ENCODE data around the gene SPTY2D1.
A peak's percentile ranks its signal among the peaks of the same experiment; 100 is the strongest.
"Not testable (repeated sequence)": the region's sequence is repeated elsewhere in the genome, so short reads cannot be mapped to it uniquely, and the experiment has no call there.

The SPTY2D1 gene

GRCh38 chr11:18618342-18619025 is 15.7 kb downstream of the SPTY2D1 start:
- no peak for DNase-seq (ENCODE audit: low read depth in 2 of 2)

- DNase-seq (ENCODE audit: low read depth in 2 of 2), result peak in 1 of 2 donors; percentile 15
Measured at GRCh38 chr11:18617688-18618341, 16.3 kb downstream of the SPTY2D1 start.

- no peak for DNase-seq (ENCODE audit: low read depth in 2 of 2)
Measured at GRCh38 chr11:18615628-18616392, 18.3 kb downstream of the SPTY2D1 start.

GRCh38 chr11:18614667-18615066 is 19.5 kb downstream of the SPTY2D1 start:
- no peak for DNase-seq (ENCODE audit: low read depth in 2 of 2)

GRCh38 chr11:18612394-18612793 is 21.7 kb downstream of the SPTY2D1 start:
- no peak for DNase-seq (ENCODE audit: low read depth in 2 of 2)

GRCh38 chr11:18611196-18611595 is 22.9 kb downstream of the SPTY2D1 start:
- no peak for DNase-seq (ENCODE audit: low read depth in 2 of 2)

GRCh38 chr11:18608376-18608775 is 25.8 kb downstream of the SPTY2D1 start:
- no peak for DNase-seq (ENCODE audit: low read depth in 2 of 2)

GRCh38 chr11:18600915-18601569 is 33.1 kb downstream of the SPTY2D1 start:
- no peak for DNase-seq (ENCODE audit: low read depth in 2 of 2)

- DNase-seq (ENCODE audit: low read depth in 2 of 2), result no peak
Measured at GRCh38 chr11:18599739-18600230, 34.4 kb downstream of the SPTY2D1 start, which contains the start of gene MISFA. MISFA (plus strand) TSS chr11:18599789; CDS start chr11:18599929, 140 bp downstream.

GRCh38 chr11:18594999-18595749 is 39.0 kb downstream of the SPTY2D1 start:
- DNase-seq (ENCODE audit: low read depth in 2 of 2), result no peak

GRCh38 chr11:18594088-18594487 is 40.1 kb downstream of the SPTY2D1 start:
- not testable (repeated sequence) for DNase-seq (ENCODE audit: low read depth in 2 of 2)

GRCh38 chr11:18590571-18590970 is 43.6 kb downstream of the SPTY2D1 start:
- no peak for DNase-seq (ENCODE audit: low read depth in 2 of 2)

GRCh38 chr11:18588297-18589252 is 45.6 kb downstream of the SPTY2D1 start, which contains the start of gene UEVLD:
UEVLD (minus strand) TSS chr11:18588734; CDS start chr11:18588654, 80 bp downstream.
- peak; percentile 43 to 50 for DNase-seq (ENCODE audit: low read depth in 2 of 2)

- DNase-seq (ENCODE audit: low read depth in 2 of 2), result no peak
Measured at GRCh38 chr11:18581825-18582224, 52.3 kb downstream of the SPTY2D1 start.

- DNase-seq (ENCODE audit: low read depth in 2 of 2), result no peak
Measured at GRCh38 chr11:18580113-18580766, 53.9 kb downstream of the SPTY2D1 start.

GRCh38 chr11:18578975-18579598 is 55.1 kb downstream of the SPTY2D1 start:
- no peak for DNase-seq (ENCODE audit: low read depth in 2 of 2)

- no peak for DNase-seq (ENCODE audit: low read depth in 2 of 2)
Measured at GRCh38 chr11:18575361-18575760, 58.8 kb downstream of the SPTY2D1 start.

GRCh38 chr11:18567081-18567480 is 67.1 kb downstream of the SPTY2D1 start:
- DNase-seq (ENCODE audit: low read depth in 2 of 2), result no peak

- no peak for DNase-seq (ENCODE audit: low read depth in 2 of 2)
Measured at GRCh38 chr11:18566406-18566805, 67.7 kb downstream of the SPTY2D1 start.
